Thyroid gland (tissue), 4 donors: ENCODE results near the gene SWSAP1. TPM values are rescaled to one million over a fixed set of nuclear protein-coding genes. Genes with fewer than 3 reads are reported as not detected.
"Not testable (repeated sequence)": the region's sequence is repeated elsewhere in the genome, so short reads cannot be mapped to it uniquely, and the experiment has no call there.

Source experiments
- DNase-seq, 2 donors: peaks; one replicate each; pipeline ENCODE4 v3.0.0-alpha.2; 2019
- H3K27ac ChIP-seq, 3 donors: fragments of 200-600 bp; sonication (generic); 1 replicate in 2 of 3; 2 replicates in 1 of 3; pipeline ENCODE4 v1.5.1; 2016 to 2019; ENCODE audit warnings: mild to moderate bottlenecking in 1 of 3, moderate library complexity in 1 of 3
- H3K27me3 ChIP-seq: fragments of 200-600 bp; sonication (generic); one replicate; pipeline ENCODE4 v1.5.1; 2019
- H3K36me3 ChIP-seq, 2 donors: fragments of 200-600 bp; sonication (generic); one replicate each; pipeline ENCODE4 v1.5.1; 2016 to 2019
- H3K4me1 ChIP-seq, 2 donors: fragments of 200-600 bp; sonication (generic); one replicate each; pipeline ENCODE4 v1.5.1; 2017 to 2019
- H3K4me3 ChIP-seq, 3 donors: fragments of 200-600 bp; sonication (generic); replicated peaks in 1 of 3; 1 replicate in 2 of 3; 2 replicates in 1 of 3; pipeline ENCODE4 v1.5.1; 2016; ENCODE audit warnings: mild to moderate bottlenecking in 1 of 3
- H3K9me3 ChIP-seq: fragments of 200-600 bp; sonication (generic); one replicate; pipeline ENCODE4 v1.5.1; 2017
- CTCF ChIP-seq, 6 experiments: fragments of 200-600 bp in 3 of 6; fragments of 450-650 bp in 3 of 6; sonication (generic) in 3 of 6; IDR thresholded peaks; one replicate each; pipeline ENCODE4 v1.5.1; 2016 to 2019; ENCODE audit warnings: antibody characterized with exemption in 6 of 6, mild to moderate bottlenecking in 2 of 6, inconsistent platforms in 1 of 6, moderate library complexity in 1 of 6
- POLR2A ChIP-seq, 2 donors: fragments of 450-650 bp; IDR thresholded peaks; one replicate each; pipeline ENCODE4 v1.6.1; 2017; ENCODE audit warnings: antibody characterized with exemption in 2 of 2, mild to moderate bottlenecking in 2 of 2, moderate library complexity in 1 of 2
- WGBS, 2 donors: methylation state at CpG; one replicate each; pipeline ENCODE4 v1.1.5; 2017; 5-methylcytosine and 5-hydroxymethylcytosine counted together
- intact Hi-C: fragments of 100-400 bp; cut with DNase I; formaldehyde crosslinking; loops from one replicate; pipeline ENCODE4 v1.15.1; 2023
- total RNA-seq, 4 donors: library from RNA; depleted of rRNA; stranded (reverse); fragments of >200 nt; gene quantifications; one replicate each; pipeline ENCODE4 v1.2.3, GENCODE V29; 2016

The SWSAP1 gene
- total RNA-seq, 4 donors from 2014 or later = 2.3 to 4.3 (median 3.4) TPM

- 46 to 49% methylated on average over 11 to 13 of the region's 15 CpGs for WGBS, 2 donors
- TF ChIP-seq CTCF (IDR thresholded peaks at IDR 0.05) (no peak), POLR2A (IDR thresholded peaks at IDR 0.05) (no peak)
- peaks cover 17 to 28% of the 10 kb centered on the region in 2 donors for H3K4me1 ChIP-seq
- no peaks in the 10 kb centered on the region for H3K9me3 ChIP-seq
- H3K4me3 ChIP-seq = peak overlapping the region in 2 of 3 donors; percentile 32 to 52
- peak; percentile 41 to 46 for DNase-seq
- no peaks in the 10 kb centered on the region for H3K36me3 ChIP-seq
- H3K27me3 ChIP-seq = no peaks in the 10 kb centered on the region
- peak overlapping the region in 2 of 3 donors; percentile 87 to 90 for H3K27ac ChIP-seq
- intact Hi-C loops = loop anchor here (10.0 kb wide), 1 partner anchor 50 kb away; the partner anchor contains the start of gene TSPAN16
Observed at GRCh38 chr19:11345122-11345803, 29.2 kb upstream of the SWSAP1 start.

GRCh38 chr19:11346104-11346940 is 28.1 kb upstream of the SWSAP1 start, which contains the start of the genes CCDC159 and TMEM205:
Gene CCDC159, plus strand, starts transcription at chr19:11346519. Its CDS starts 88 bp downstream, at chr19:11346607.
Gene TMEM205, minus strand, starts transcription at chr19:11346268. Its CDS starts 649 bp downstream, at chr19:11345619.
- WGBS, 2 donors = 0 to 1% methylated on average over 30 to 44 of the region's 50 CpGs
- Histone ChIP-seq H3K4me3 (peak within 1 kb of the TSS; percentile 32 to 52 (median 37)), H3K36me3 (no peaks in the 10 kb centered on the region), H3K4me1 (peaks cover 17 to 28% of the 10 kb centered on the region in 2 donors), H3K27ac (peak within 1 kb of the TSS; percentile 73 to 90 (median 87)), H3K9me3 (no peaks in the 10 kb centered on the region), H3K27me3 (no peaks in the 10 kb centered on the region)
- intact Hi-C loops = loop anchor here (10.0 kb wide), 1 partner anchor 52 kb away; the partner anchor contains the start of gene TSPAN16
- DNase-seq = peak; percentile 99
- TF ChIP-seq CTCF (IDR thresholded peaks at IDR 0.05) (no peak), POLR2A (IDR thresholded peaks at IDR 0.05) (peak; percentile 27 to 74)

GRCh38 chr19:11347546-11348039 is 26.9 kb upstream of the SWSAP1 start:
- H3K4me3 ChIP-seq = no peak overlapping the region
- H3K27me3 ChIP-seq = no peaks in the 10 kb centered on the region
- no peaks in the 10 kb centered on the region for H3K9me3 ChIP-seq
- peaks cover 17 to 28% of the 10 kb centered on the region in 2 donors for H3K4me1 ChIP-seq
- DNase-seq = no peak
- no peak for TF ChIP-seq POLR2A (IDR thresholded peaks at IDR 0.05)
- 75 to 76% methylated on average over 7 of the region's 7 CpGs for WGBS, 2 donors
- intact Hi-C loops = loop anchor here (10.0 kb wide), 1 partner anchor 53 kb away; the partner anchor contains the start of gene TSPAN16
- no peaks in the 10 kb centered on the region for H3K36me3 ChIP-seq
- H3K27ac ChIP-seq = no peak overlapping the region

GRCh38 chr19:11349171-11349570 is 25.3 kb upstream of the SWSAP1 start:
- Histone ChIP-seq H3K4me1 (peaks cover 13 to 20% of the 10 kb centered on the region in 2 donors), H3K36me3 (no peaks in the 10 kb centered on the region), H3K27ac (no peak overlapping the region), H3K4me3 (no peak overlapping the region), H3K9me3 (no peaks in the 10 kb centered on the region), H3K27me3 (no peaks in the 10 kb centered on the region)
- no peak for DNase-seq
- TF ChIP-seq CTCF (IDR thresholded peaks at IDR 0.05) (no peak), POLR2A (IDR thresholded peaks at IDR 0.05) (no peak)
- intact Hi-C loops = loop anchor here (10.0 kb wide), 1 partner anchor 54 kb away; the partner anchor contains the start of gene TSPAN16
- 84 to 100% methylated on average over 2 to 4 of the region's 4 CpGs for WGBS, 2 donors

- WGBS, 2 donors = 95% methylated on average over 4 of the region's 4 CpGs
- H3K27ac ChIP-seq, H3K9me3 ChIP-seq, H3K36me3 ChIP-seq, intact Hi-C loops, H3K4me3 ChIP-seq, H3K27me3 ChIP-seq, DNase-seq: not testable (repeated sequence)
- H3K4me1 ChIP-seq = peaks cover 9 to 12% of the 10 kb centered on the region in 2 donors
Observed at GRCh38 chr19:11354102-11354501, 20.4 kb upstream of the SWSAP1 start.
